HepG2 (cell line): ENCODE measurements around the gene RNPS1. TPM values are rescaled to one million over a fixed set of nuclear protein-coding genes. Genes with fewer than 3 reads are reported as not detected.
A peak's percentile ranks its signal among the peaks of the same experiment; 100 is the strongest.

Source experiments
- AKAP8 ChIP-seq: sonication (generic); formaldehyde crosslinking; IDR thresholded peaks from 2 replicates; pipeline ENCODE4 v1.5.1; 2020; ENCODE audit warnings: mild to moderate bottlenecking, missing genetic modification reagents
- ARID3A ChIP-seq: IDR thresholded peaks from 2 replicates; pipeline ENCODE4 v1.6.1; 2012; ENCODE audit warnings: low read depth, low read length, improper control_type of control experiment
- ARID5B ChIP-seq: IDR thresholded peaks from 2 replicates; pipeline ENCODE4 v1.4.0; 2020; ENCODE audit warnings: mild to moderate bottlenecking, missing genetic modification reagents
- ASH2L ChIP-seq: fragments of 300-600, 200-600 bp; sonication (generic); IDR thresholded peaks from 2 replicates; pipeline ENCODE4 v1.7.0; 2017; ENCODE audit warnings: low read depth, mild to moderate bottlenecking, moderate library complexity, mixed read lengths, low read length; ENCODE audit not compliant: insufficient read length
- BRF2 ChIP-seq: sonication (generic); formaldehyde crosslinking; IDR thresholded peaks from 2 replicates; pipeline ENCODE4 v1.8.1; 2022; ENCODE audit warnings: mild to moderate bottlenecking, missing genetic modification reagents
- GATAD2A ChIP-seq: IDR thresholded peaks from 2 replicates; pipeline ENCODE4 v1.6.1; 2016
- GLI4 ChIP-seq: sonication (generic); formaldehyde crosslinking; IDR thresholded peaks from 2 replicates; pipeline ENCODE4 v1.5.1; 2020; ENCODE audit warnings: missing genetic modification reagents, mild to moderate bottlenecking, moderate library complexity, borderline replicate concordance
- MBNL3 ChIP-seq: fragments of 250-450 bp; sonication (Bioruptor Pico); conservative IDR thresholded peaks from 2 replicates; pipeline ENCODE4 v1.8.0; 2022; ENCODE audit warnings: mild to moderate bottlenecking, inconsistent platforms
- PAWR ChIP-seq: sonication (generic); formaldehyde crosslinking; IDR thresholded peaks from 2 replicates; pipeline ENCODE4 v1.4.0; 2020; ENCODE audit warnings: missing genetic modification reagents, mild to moderate bottlenecking, borderline replicate concordance
- RFX5 ChIP-seq: IDR thresholded peaks from 2 replicates; pipeline ENCODE4 v1.6.1; 2011; ENCODE audit warnings: low read depth, low read length, improper control_type of control experiment
- SPEN ChIP-seq: sonication (generic); formaldehyde crosslinking; IDR thresholded peaks from 2 replicates; pipeline ENCODE4 v1.5.1; 2020; ENCODE audit warnings: low read depth, mild to moderate bottlenecking, missing genetic modification reagents
- SRSF1 ChIP-seq: fragments of 200-400 bp; formaldehyde crosslinking; optimal IDR thresholded peaks from 2 replicates; pipeline ENCODE3; 2017; ENCODE audit warnings: mild to moderate bottlenecking, low read depth, low read length, moderate library complexity
- TOPORS ChIP-seq: sonication (generic); formaldehyde crosslinking; IDR thresholded peaks from 2 replicates; pipeline ENCODE4 v1.8.0; 2023; ENCODE audit warnings: mild to moderate bottlenecking, missing genetic modification reagents
- ZC3H4 ChIP-seq: sonication (generic); formaldehyde crosslinking; IDR thresholded peaks from 2 replicates; pipeline ENCODE4 v1.4.0; 2020; ENCODE audit warnings: missing genetic modification reagents, borderline replicate concordance
- ZNF432 ChIP-seq: sonication (generic); formaldehyde crosslinking; IDR thresholded peaks from 2 replicates; pipeline ENCODE4 v1.5.0; 2020; ENCODE audit warnings: missing genetic modification reagents, mild to moderate bottlenecking, borderline replicate concordance
- ZNF609 ChIP-seq: sonication (generic); formaldehyde crosslinking; IDR thresholded peaks from 2 replicates; pipeline ENCODE4 v1.4.0; 2020; ENCODE audit warnings: mild to moderate bottlenecking, missing genetic modification reagents, borderline replicate concordance
- ZNF749 ChIP-seq: sonication (generic); formaldehyde crosslinking; IDR thresholded peaks from 2 replicates; pipeline ENCODE4 v1.8.0; 2022; ENCODE audit warnings: mild to moderate bottlenecking, missing genetic modification reagents, moderate library complexity, borderline replicate concordance
- polyA plus RNA-seq, 8 experiments: library from polyadenylated mRNA; depleted of rRNA in 3 of 8; stranded (reverse) in 7 of 8; unstranded in 1 of 8; fragments of >200 nt; fragmentation: Illumina TruSeq in 4 of 8; extraction: Trizol in 4 of 8; gene quantifications; 2 replicates each; pipeline versions ENCODE4 v1.2.1 to v1.2.3, GENCODE V29; 2011 to 2016; ENCODE audit warnings: low read depth in 4 of 8, missing spikeins in 1 of 8, mixed read lengths in 1 of 8; ENCODE audit not compliant: insufficient read depth in 1 of 8
- total RNA-seq, 5 experiments: library from RNA; depleted of rRNA; stranded (reverse); fragments of >200 nt; fragmentation: Illumina TruSeq; extraction: Trizol; gene quantifications; 2 replicates each; pipeline ENCODE4 v1.2.3, GENCODE V29; 2016; ENCODE audit warnings: low read depth in 1 of 5

Gene RNPS1
- total and polyA plus RNA-seq, 2 of the 13 experiments (the other 11 are each of a cell fraction or from before 2014, with no cell fraction given): 126 to 133 TPM

- TF ChIP-seq ARID5B (CRISPR knock-in tag) (peak; percentile 39; the same call in 1 of the 2 replicates), ZNF609 (peak; percentile 68; the same call in 1 of the 2 replicates), BRF2 (no peak), GLI4 (peak; percentile 75; the same call in 1 of the 2 replicates), ZNF749 (CRISPR knock-in tag) (peak; percentile 78; the same call in 1 of the 2 replicates), ZNF432 (CRISPR knock-in tag) (no peak), AKAP8 (peak; percentile 51; the same call in 1 of the 2 replicates), MBNL3 (CRISPR knock-in tag) (no peak), TOPORS (peak; percentile 59; the same call in 1 of the 2 replicates), ARID3A (no peak), ZC3H4 (CRISPR knock-in tag) (no peak), ASH2L (peak; percentile 80), SRSF1 (no peak), PAWR (no peak), SPEN (CRISPR knock-in tag) (peak; percentile 88), GATAD2A (CRISPR knock-in tag) (no peak; the same call in 1 of the 2 replicates), RFX5 (peak; percentile 18; the same call in 1 of the 2 replicates)
These were observed 44.5 kb downstream of the RNPS1 start, which contains the start of gene E4F1 (continued) for GRCh38 chr16:2223221-2223941.
